ENCODE results near the gene PLGRKT.
"Not testable (repeated sequence)": the region's sequence is repeated elsewhere in the genome, so short reads cannot be mapped to it uniquely, and the experiment has no call there.

PLGRKT gene

GRCh38 chr9:5437254-5438216 lies at the start of gene PLGRKT:
Gene PLGRKT, minus strand, starts transcription at chr9:5437925. Its CDS starts 5,948 bp downstream, at chr9:5431977.
- peak; percentile 78 to 86 (median 81) for DNase-seq (ENCODE audit: low read depth in 3 of 3)

DNA sequence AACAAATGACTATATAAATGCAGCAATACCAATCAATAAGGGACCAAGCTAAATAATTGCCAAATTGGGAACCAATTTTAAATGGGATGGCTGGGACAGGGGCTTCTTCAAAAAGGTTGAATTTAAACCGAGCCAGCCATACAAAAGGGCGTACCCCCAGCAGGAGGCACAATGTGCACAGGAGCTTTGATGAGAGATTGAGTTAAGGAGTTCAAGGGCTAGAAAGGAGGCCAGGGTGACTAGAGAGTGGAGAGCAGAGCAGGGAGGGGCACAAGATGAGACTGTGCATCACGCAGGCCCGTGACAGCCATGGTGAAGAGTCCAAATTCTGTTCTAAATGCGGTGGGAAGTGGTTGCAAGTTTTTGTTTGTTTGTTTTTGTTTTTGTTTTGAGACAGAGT lies 49.3 kb upstream of the PLGRKT start:
- DNase-seq (ENCODE audit: low read depth in 3 of 3) = no peak

DNA sequence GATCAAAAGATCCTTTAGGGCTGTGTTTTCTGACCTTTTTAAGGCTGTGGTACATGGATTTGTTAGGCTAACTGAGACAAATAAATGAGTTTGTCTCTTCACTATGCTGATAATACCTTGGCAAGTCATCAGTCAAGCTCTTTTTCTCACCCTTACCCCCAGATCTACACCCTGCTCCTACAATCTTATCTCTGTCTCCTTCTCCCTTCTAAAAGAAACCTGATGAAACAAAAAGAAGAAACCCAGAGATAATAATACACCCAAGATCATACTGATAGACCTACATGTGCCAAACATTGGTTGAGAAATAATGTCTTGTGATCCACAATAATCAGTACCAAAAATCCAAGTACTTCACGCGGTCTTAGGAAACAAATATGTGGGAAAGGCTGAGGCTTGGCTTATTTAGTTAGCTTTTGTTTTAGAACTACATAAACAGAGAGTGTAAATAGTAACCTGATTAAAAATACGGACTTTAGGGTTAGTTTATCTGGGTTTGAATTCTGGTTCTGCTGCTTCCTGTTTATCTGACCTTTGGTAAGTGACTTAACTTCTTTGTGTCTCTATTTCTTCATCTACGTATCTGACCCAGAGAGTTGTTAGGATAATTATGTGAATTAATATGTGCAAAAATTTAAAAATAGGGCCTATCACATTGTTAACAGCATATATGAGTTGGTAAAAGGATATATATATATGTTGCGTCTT lies 47.8 kb upstream of the PLGRKT start:
- DNase-seq (ENCODE audit: low read depth in 3 of 3) = no peak

GRCh38 chr9:5483306-5483705 lies 45.6 kb upstream of the PLGRKT start:
- no peak for DNase-seq (ENCODE audit: low read depth in 3 of 3)

DNA sequence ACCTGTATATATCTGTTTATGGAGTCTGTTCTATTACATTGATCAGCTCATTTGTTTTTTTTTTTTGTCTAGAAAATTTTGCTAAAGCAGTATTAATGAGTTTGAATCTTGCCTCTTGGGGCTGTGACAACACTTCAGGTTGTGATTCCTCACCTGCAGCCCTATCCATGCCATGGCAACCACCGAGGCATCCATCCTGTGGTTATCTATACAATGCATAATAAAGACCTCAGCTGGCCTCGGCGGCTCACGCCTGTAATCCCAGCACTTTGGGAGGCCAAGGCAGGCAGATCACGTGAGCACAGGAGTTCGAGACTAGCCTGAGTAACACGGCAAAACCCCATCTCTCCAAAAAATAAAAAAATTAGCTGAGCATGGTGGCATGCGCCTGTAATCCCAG lies 44.5 kb upstream of the PLGRKT start:
- DNase-seq (ENCODE audit: low read depth in 3 of 3) = no peak

DNA sequence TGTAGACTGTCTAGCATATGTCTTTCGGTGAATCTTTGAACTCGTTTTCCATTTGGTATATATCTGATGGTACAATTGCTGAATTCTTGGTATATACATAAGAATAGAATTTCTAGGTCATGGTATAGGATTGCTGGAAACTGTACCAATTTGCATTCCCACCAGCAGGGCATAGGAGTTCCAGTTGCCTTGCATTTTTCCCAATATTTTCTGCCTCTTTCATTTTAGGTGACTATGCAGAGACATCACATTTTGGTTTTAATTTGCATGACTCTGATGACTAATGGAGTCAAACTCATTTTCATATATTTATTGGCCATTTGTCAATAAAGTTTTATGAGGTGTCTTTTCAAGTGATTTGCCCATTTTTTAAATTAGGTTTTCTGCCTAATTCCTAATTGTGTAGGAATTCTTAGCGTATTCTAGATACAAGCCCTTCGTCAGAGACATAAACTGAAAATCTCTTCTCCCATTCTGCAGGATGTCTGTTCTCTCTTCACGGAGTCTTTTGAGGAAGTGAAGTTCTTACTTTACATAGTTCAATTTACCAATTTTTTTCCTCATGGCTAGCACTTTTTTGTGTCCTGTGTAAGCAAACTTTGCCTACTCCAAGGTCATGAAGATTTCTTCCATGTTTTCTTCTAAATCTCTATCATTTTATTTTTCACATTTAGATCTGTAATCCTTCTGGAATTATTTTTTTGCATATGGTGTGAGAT lies 43.8 kb upstream of the PLGRKT start:
- no peak for DNase-seq (ENCODE audit: low read depth in 3 of 3)

GRCh38 chr9:5480919-5481318 lies 43.2 kb upstream of the PLGRKT start:
- DNase-seq (ENCODE audit: low read depth in 3 of 3) = no peak

DNA sequence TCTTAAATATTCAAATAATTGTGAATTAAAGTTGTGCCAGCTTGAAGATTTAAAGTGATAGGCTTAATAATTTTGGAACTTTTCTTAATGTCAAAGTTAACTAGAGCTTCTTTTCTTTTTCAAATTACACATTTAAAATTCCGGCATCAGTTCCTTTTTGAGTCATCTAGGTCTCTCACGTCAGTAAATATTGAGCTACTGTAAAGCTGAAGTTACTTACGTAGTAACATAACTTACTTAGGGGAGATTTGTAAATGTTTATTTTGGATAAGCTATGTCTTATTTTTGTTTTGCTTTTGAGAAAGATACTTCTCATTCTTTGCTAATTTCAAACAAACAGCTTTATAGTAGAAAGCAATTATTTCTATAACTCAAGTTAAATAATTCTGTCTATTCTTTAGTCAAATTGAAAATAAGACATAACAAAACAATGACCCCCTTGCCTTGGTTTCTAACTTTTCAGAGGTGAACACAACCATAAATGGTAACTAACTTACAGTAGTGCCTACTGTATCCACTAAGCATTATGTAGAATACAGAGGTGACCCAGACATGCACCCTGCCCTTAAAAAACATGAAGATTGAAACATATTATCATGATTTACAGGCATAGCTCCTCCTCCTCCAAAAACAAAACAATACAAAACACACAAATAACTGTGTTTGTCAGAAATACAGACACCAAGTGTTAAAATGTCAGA lies 42.4 kb upstream of the PLGRKT start:
- no peak for DNase-seq (ENCODE audit: low read depth in 3 of 3)

DNA sequence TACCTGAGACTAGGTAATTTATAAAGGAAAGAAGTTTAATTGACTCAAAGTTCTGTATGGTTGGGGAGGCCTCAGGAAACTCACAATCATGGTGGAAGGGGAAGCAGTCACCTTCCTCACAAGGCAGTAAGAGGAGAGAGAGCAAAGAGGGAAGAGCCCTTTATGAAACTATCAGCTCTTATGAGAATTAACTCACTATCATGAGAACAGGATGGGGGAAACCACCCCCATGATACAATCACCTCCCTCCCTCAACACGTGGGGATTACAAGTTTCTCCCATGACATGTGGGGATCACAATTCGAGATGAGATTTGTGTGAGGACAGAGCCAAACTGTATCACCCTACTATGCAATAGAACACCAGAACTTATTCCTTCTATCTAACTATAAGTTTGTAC lies 40.5 kb upstream of the PLGRKT start:
- DNase-seq (ENCODE audit: low read depth in 3 of 3) = no peak

GRCh38 chr9:5475611-5476010 lies 37.9 kb upstream of the PLGRKT start:
- DNase-seq (ENCODE audit: low read depth in 3 of 3) = not testable (repeated sequence)

DNA sequence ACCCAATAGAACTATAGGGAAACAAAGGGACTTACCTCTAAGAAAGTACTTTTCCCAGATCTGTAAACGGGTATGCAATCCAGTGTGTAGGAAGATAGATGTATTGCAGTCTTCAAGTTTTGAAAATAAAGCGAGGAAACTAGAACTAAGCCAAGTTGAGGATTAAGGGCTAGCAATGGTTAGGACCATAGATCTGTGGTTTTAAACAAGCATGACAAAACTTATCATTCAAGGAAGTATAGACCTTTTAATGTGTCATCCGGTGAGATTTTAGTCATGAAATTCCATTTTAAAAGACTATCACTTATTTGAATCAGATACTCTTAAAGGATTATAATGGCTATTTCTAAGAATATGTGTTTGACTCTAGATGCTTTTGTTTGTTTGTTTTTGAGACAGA lies 33.1 kb upstream of the PLGRKT start:
- DNase-seq (ENCODE audit: low read depth in 3 of 3) = no peak

GRCh38 chr9:5470122-5470521 lies 32.4 kb upstream of the PLGRKT start:
- DNase-seq (ENCODE audit: low read depth in 3 of 3) = no peak

DNA sequence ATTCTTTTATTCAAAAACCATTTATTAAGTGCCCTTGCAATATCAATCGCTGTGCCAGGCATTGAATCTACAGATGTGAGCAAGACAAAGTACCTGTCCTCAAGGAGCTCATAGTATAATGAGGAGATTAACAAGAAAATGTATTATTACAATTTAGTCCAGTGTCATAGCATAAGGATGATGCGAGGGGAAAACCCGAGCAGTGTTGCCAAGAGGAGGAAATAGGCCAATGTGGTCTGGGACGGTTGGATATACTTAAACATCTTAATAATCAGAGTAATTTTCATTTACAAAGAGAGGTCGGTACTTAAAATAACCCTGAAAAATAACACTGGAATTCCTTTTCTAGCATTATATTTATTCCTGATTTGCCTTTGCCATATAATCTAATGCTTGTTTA lies 31.1 kb upstream of the PLGRKT start:
- no peak for DNase-seq (ENCODE audit: low read depth in 3 of 3)

GRCh38 chr9:5466766-5467165 lies 29.0 kb upstream of the PLGRKT start:
- no peak for DNase-seq (ENCODE audit: low read depth in 3 of 3)

DNA sequence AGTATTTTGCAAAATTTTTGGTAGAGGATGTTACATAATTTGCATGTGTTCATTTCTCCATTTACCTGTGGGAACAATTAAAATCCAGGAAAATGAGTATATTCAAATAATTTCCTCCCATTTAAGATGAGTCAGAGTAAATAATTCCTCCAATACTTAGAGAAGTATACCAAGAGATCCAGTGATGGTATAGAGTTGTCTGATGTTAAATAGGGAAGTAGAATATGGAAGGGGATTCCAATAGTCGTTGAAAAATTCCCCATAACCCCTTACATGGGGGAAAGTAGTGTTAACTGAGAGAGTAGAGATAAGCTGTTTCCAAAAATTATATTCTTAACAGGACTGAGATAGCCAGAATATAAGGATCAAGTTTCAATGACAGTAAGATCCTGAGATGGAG lies 28.3 kb upstream of the PLGRKT start:
- no peak for DNase-seq (ENCODE audit: low read depth in 3 of 3)

GRCh38 chr9:5464831-5465330 lies 27.2 kb upstream of the PLGRKT start:
- DNase-seq (ENCODE audit: low read depth in 3 of 3) = not testable (repeated sequence)

DNA sequence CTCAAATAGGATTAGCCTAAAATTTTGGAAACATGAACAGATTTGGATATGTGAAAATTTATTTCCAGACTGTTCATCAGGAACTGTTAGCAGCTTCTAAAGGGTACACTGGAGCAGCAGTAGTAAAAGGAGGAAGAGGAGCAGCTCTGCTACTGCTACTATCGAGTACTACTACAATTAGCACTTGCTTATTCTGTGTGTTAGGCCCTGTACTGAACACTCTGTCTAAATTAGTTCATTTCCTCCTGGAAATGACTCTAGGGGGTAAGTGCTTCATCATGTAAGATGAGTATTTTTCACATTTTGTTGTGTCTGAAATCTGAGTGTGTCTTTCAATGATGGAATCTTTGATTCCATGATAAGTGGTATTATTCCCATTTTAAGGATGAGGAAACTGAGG lies 22.4 kb upstream of the PLGRKT start:
- DNase-seq (ENCODE audit: low read depth in 3 of 3) = no peak

DNA sequence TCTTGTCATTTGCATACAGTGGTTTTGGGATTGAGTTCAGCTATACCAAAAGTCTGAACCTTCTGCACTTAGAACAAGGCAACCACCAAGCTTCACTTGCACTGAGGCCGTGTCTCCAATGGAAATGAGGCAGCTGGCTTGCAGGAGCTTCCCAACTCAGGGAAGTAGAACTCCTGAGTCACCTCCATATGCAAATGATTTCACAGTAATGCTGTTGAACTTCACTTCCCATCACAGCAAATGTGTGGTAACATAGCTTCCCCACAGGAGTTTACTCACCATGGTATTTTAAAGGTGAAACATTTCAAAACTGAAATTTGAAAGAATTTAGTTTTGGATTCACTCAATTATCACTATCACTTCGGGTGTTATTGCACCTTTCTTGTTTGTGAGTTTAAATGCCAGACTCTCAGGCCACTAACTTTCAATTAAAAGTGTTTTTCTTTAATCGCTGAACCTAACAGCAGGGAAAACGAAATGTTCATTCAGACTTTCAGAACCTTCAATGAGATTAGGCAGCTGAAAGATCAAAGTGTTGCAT lies 21.6 kb upstream of the PLGRKT start:
- DNase-seq (ENCODE audit: low read depth in 3 of 3) = no peak

GRCh38 chr9:5455181-5455580 lies 17.5 kb upstream of the PLGRKT start:
- DNase-seq (ENCODE audit: low read depth in 3 of 3) = no peak

- no peak for DNase-seq (ENCODE audit: low read depth in 3 of 3)
Measured at GRCh38 chr9:5453673-5454072, 15.9 kb upstream of the PLGRKT start.

GRCh38 chr9:5453004-5453403 lies 15.3 kb upstream of the PLGRKT start:
- no peak for DNase-seq (ENCODE audit: low read depth in 3 of 3)
